Measurements from ENCODE around the gene VWA2.

The VWA2 gene

GRCh38 chr10:114239117-114239993 lies at the start of gene VWA2:
VWA2 (plus strand) TSS chr10:114239254; CDS start chr10:114248714, 9,460 bp downstream.
- TF ChIP-seq PATZ1 (CRISPR knock-in tag; IDR thresholded peaks at IDR 0.05; ENCODE audit: borderline replicate concordance) = no peak
- no peak for TF ChIP-seq CSRNP3 (CRISPR knock-in tag; IDR thresholded peaks at IDR 0.05)
- no peak for TF ChIP-seq ARNTL (CRISPR knock-in tag; IDR thresholded peaks at IDR 0.05; ENCODE audit: borderline replicate concordance, low read depth)
- TF ChIP-seq ZFP30 (CRISPR knock-in tag; IDR thresholded peaks at IDR 0.05) = no peak
- no peak for TF ChIP-seq ESRRG (CRISPR knock-in tag; IDR thresholded peaks at IDR 0.05)
- TF ChIP-seq RARB (CRISPR knock-in tag; IDR thresholded peaks at IDR 0.05) = no peak
- TF ChIP-seq TOX (CRISPR knock-in tag; IDR thresholded peaks at IDR 0.05; ENCODE audit: borderline replicate concordance) = no peak
- no peak for TF ChIP-seq ZC3H10 (CRISPR knock-in tag; IDR thresholded peaks at IDR 0.05)
- TF ChIP-seq CREB5 (CRISPR knock-in tag; IDR thresholded peaks at IDR 0.05; ENCODE audit: low read depth) = no peak
- TF ChIP-seq ZNF8 (CRISPR knock-in tag; IDR thresholded peaks at IDR 0.05) = no peak
- TF ChIP-seq TSHZ2 (CRISPR knock-in tag; IDR thresholded peaks at IDR 0.05) = no peak
- TF ChIP-seq ZNF565 (CRISPR knock-in tag; conservative IDR thresholded peaks at IDR 0.05; ENCODE audit: low read depth) = no peak
- TF ChIP-seq GLIS3 (CRISPR knock-in tag; IDR thresholded peaks at IDR 0.05) = no peak
- no peak for TF ChIP-seq ZNF70 (CRISPR knock-in tag; IDR thresholded peaks at IDR 0.05)
- TF ChIP-seq SNAI2 (CRISPR knock-in tag; IDR thresholded peaks at IDR 0.05) = no peak
- no peak for TF ChIP-seq OSR1 (CRISPR knock-in tag; IDR thresholded peaks at IDR 0.05)
- no peak for TF ChIP-seq PPARA (CRISPR knock-in tag; IDR thresholded peaks at IDR 0.05; ENCODE audit: borderline replicate concordance)
- TF ChIP-seq CSDC2 (CRISPR knock-in tag; IDR thresholded peaks at IDR 0.05) = no peak
- TF ChIP-seq ZFP3 (CRISPR knock-in tag; IDR thresholded peaks at IDR 0.05) = no peak
- ATAC-seq = no peak

- TF ChIP-seq ZFP30 (CRISPR knock-in tag; IDR thresholded peaks at IDR 0.05) (no peak), ZNF70 (CRISPR knock-in tag; IDR thresholded peaks at IDR 0.05) (no peak)
Measured at GRCh38 chr10:114189700-114190099, 49.4 kb upstream of the VWA2 start.

GRCh38 chr10:114195079-114195478 lies 44.0 kb upstream of the VWA2 start:
- TF ChIP-seq PPARA (CRISPR knock-in tag; IDR thresholded peaks at IDR 0.05; ENCODE audit: borderline replicate concordance) (no peak), ZNF8 (CRISPR knock-in tag; IDR thresholded peaks at IDR 0.05) (no peak)
- no peak for ATAC-seq

More at GRCh38 chr10:114189700-114190099, 49.4 kb upstream of the VWA2 start:
- ATAC-seq = no peak

GRCh38 chr10:114199239-114199638 lies 39.8 kb upstream of the VWA2 start:
- no peak for ATAC-seq
- no peak for TF ChIP-seq GLIS3 (CRISPR knock-in tag; IDR thresholded peaks at IDR 0.05)
- TF ChIP-seq TOX (CRISPR knock-in tag; IDR thresholded peaks at IDR 0.05; ENCODE audit: borderline replicate concordance) = no peak
- no peak for TF ChIP-seq ZNF8 (CRISPR knock-in tag; IDR thresholded peaks at IDR 0.05)
- no peak for TF ChIP-seq ZNF70 (CRISPR knock-in tag; IDR thresholded peaks at IDR 0.05)
- TF ChIP-seq ZFP30 (CRISPR knock-in tag; IDR thresholded peaks at IDR 0.05) = no peak
- no peak for TF ChIP-seq ISL1 (CRISPR knock-in tag; IDR thresholded peaks at IDR 0.05)
- no peak for TF ChIP-seq BACH2 (CRISPR knock-in tag; IDR thresholded peaks at IDR 0.05; ENCODE audit: borderline replicate concordance)
- TF ChIP-seq ESRRG (CRISPR knock-in tag; IDR thresholded peaks at IDR 0.05) = no peak
- no peak for TF ChIP-seq PATZ1 (CRISPR knock-in tag; IDR thresholded peaks at IDR 0.05; ENCODE audit: borderline replicate concordance)
- no peak for TF ChIP-seq POU6F1 (CRISPR knock-in tag; IDR thresholded peaks at IDR 0.05; ENCODE audit: borderline replicate concordance, low read depth)
- no peak for TF ChIP-seq ARNTL (CRISPR knock-in tag; IDR thresholded peaks at IDR 0.05; ENCODE audit: borderline replicate concordance, low read depth)
- TF ChIP-seq ZNF565 (CRISPR knock-in tag; conservative IDR thresholded peaks at IDR 0.05; ENCODE audit: low read depth) = no peak

Data from SK-N-SH treated with all-trans-retinoic acid at 6 μM for 48 hours (cell line).